ENCODE results near the gene KCTD16. TPM values are rescaled to one million over a fixed set of nuclear protein-coding genes. Genes with fewer than 3 reads are reported as not detected.

The KCTD16 gene
- polyA plus RNA-seq, 4 donors, result 2.0 to 2.6 (median 2.3) TPM

- no peak for DNase-seq (ENCODE audit: low read depth in 4 of 4, low spot score in 3 of 4)
Measured at GRCh38 chr5:144205141-144205551, 34.5 kb downstream of the KCTD16 start.

- no peak for DNase-seq (ENCODE audit: low read depth in 4 of 4, low spot score in 3 of 4)
Measured at GRCh38 chr5:144206141-144206540, 35.5 kb downstream of the KCTD16 start.

- no peak for DNase-seq (ENCODE audit: low read depth in 4 of 4, low spot score in 3 of 4)
Measured at GRCh38 chr5:144207875-144208444, 37.3 kb downstream of the KCTD16 start.

- DNase-seq (ENCODE audit: low read depth in 4 of 4, low spot score in 3 of 4), result no peak
Measured at GRCh38 chr5:144209361-144209760, 38.7 kb downstream of the KCTD16 start.

- no peak for DNase-seq (ENCODE audit: low read depth in 4 of 4, low spot score in 3 of 4)
Measured at GRCh38 chr5:144210655-144211054, 40.0 kb downstream of the KCTD16 start.

GRCh38 chr5:144219869-144220268 lies 49.2 kb downstream of the KCTD16 start:
- no peak for DNase-seq (ENCODE audit: low read depth in 4 of 4, low spot score in 3 of 4)

GRCh38 chr5:144227363-144227999 lies 56.8 kb downstream of the KCTD16 start:
- no peak for DNase-seq (ENCODE audit: low read depth in 4 of 4, low spot score in 3 of 4)

- no peak for DNase-seq (ENCODE audit: low read depth in 4 of 4, low spot score in 3 of 4)
Measured at GRCh38 chr5:144230806-144231205, 60.1 kb downstream of the KCTD16 start.

- DNase-seq (ENCODE audit: low read depth in 4 of 4, low spot score in 3 of 4), result no peak
Measured at GRCh38 chr5:144232285-144232684, 61.6 kb downstream of the KCTD16 start.

GRCh38 chr5:144236499-144236898 lies 65.8 kb downstream of the KCTD16 start:
- DNase-seq (ENCODE audit: low read depth in 4 of 4, low spot score in 3 of 4), result no peak

- DNase-seq (ENCODE audit: low read depth in 4 of 4, low spot score in 3 of 4), result no peak
Measured at GRCh38 chr5:144237851-144238250, 67.2 kb downstream of the KCTD16 start.

GRCh38 chr5:144247131-144247530 lies 76.5 kb downstream of the KCTD16 start:
- DNase-seq (ENCODE audit: low read depth in 4 of 4, low spot score in 3 of 4), result no peak

GRCh38 chr5:144248015-144248414 lies 77.3 kb downstream of the KCTD16 start:
- no peak for DNase-seq (ENCODE audit: low read depth in 4 of 4, low spot score in 3 of 4)

GRCh38 chr5:144249755-144250464 lies 79.2 kb downstream of the KCTD16 start:
- DNase-seq (ENCODE audit: low read depth in 4 of 4, low spot score in 3 of 4), result no peak

GRCh38 chr5:144254552-144254951 lies 83.9 kb downstream of the KCTD16 start:
- no peak for DNase-seq (ENCODE audit: low read depth in 4 of 4, low spot score in 3 of 4)

GRCh38 chr5:144260121-144260520 lies 89.4 kb downstream of the KCTD16 start:
- DNase-seq (ENCODE audit: low read depth in 4 of 4, low spot score in 3 of 4), result no peak

- no peak for DNase-seq (ENCODE audit: low read depth in 4 of 4, low spot score in 3 of 4)
Measured at GRCh38 chr5:144265643-144266247, 95.1 kb downstream of the KCTD16 start.

GRCh38 chr5:144267961-144268513 lies 97.4 kb downstream of the KCTD16 start:
- DNase-seq (ENCODE audit: low read depth in 4 of 4, low spot score in 3 of 4), result no peak

GRCh38 chr5:144273232-144274027 lies 102.8 kb downstream of the KCTD16 start:
- no peak for DNase-seq (ENCODE audit: low read depth in 4 of 4, low spot score in 3 of 4)

GRCh38 chr5:144275329-144275728 lies 104.7 kb downstream of the KCTD16 start:
- no peak for DNase-seq (ENCODE audit: low read depth in 4 of 4, low spot score in 3 of 4)
